ENCODE measurements around the gene ELOVL5. TPM values are rescaled to one million over a fixed set of nuclear protein-coding genes. Genes with fewer than 3 reads are reported as not detected.

The ELOVL5 gene
- total and polyA plus RNA-seq, 7 experiments from 2014 or later = 40.9 to 124 (median 66.6) TPM

- intact Hi-C loops (cut with micrococcal nuclease) = loop anchor here (1.0 to 10.0 kb wide), 10 partner anchors 7 to 1019 kb away; partner anchors contain the start of gene MCM3 (in 1 of the 2)
Observed at GRCh38 chr6:53302678-53303360, 45.9 kb downstream of the ELOVL5 start.

GRCh38 chr6:53301801-53302537 lies 46.8 kb downstream of the ELOVL5 start:
- H3K9me3 Mint-ChIP-seq = peaks cover 0 to 2% (median 0%) of the 10 kb centered on the region in 11 donors
- Histone ChIP-seq H3K27me3 (ENCODE audit: control insufficient read depth in 2 of 2, insufficient read depth in 2 of 2, low read length in 2 of 2) (no peaks in the 10 kb centered on the region), H3K27ac (ENCODE audit: low read depth, low read length) (no peak overlapping the region), H3K36me3 (ENCODE audit: control insufficient read depth in 2 of 3, insufficient read depth in 3 of 3, low read length in 3 of 3) (no peaks in the 10 kb centered on the region), H3K4me1 (ENCODE audit: control insufficient read depth in 2 of 2, insufficient read depth in 2 of 2, low read length in 2 of 2) (peaks cover 39 to 58% of the 10 kb centered on the region in 2 donors), H3K9me3 (ENCODE audit: control insufficient read depth in 2 of 3, low read length in 3 of 3) (no peaks in the 10 kb centered on the region), H3K4me3 (ENCODE audit: low read length) (no peak overlapping the region)
- H3K4me3 Mint-ChIP-seq = peak overlapping the region; percentile 14 to 74 (median 56)
- peak overlapping the region; percentile 44 to 92 (median 88) for H3K27ac Mint-ChIP-seq
- H3K4me1 Mint-ChIP-seq = peaks cover 53 to 82% (median 76%) of the 10 kb centered on the region in 7 donors
- H3K27me3 Mint-ChIP-seq = no peaks in the 10 kb centered on the region
- intact Hi-C loops (cut with micrococcal nuclease) = loop anchor here (1.0 to 10.0 kb wide), 10 partner anchors 8 to 1018 kb away; partner anchors contain the start of gene MCM3 (in 1 of the 2)
- DNase-seq (peak in 1 of 9 donors; percentile 6), ATAC-seq (peak; percentile 2)
- ChIA-PET CTCF (interaction anchor here (0.7 to 4.3 kb wide), 6 partner anchors 7 to 108 kb away, joined by 3 to 19 read pairs (median 4); no protein-coding TSS in a partner anchor), POLR2A (interaction anchor here (0.6 to 3.6 kb wide), 16 partner anchors 8 to 126 kb away, joined by 3 to 37 read pairs (median 6); partner anchors contain the start of gene ELOVL5)
- peaks cover 0 to 4% (median 1%) of the 10 kb centered on the region in 5 donors for H3K36me3 Mint-ChIP-seq

More at GRCh38 chr6:53302678-53303360, 45.9 kb downstream of the ELOVL5 start:
- Histone ChIP-seq H3K4me1 (ENCODE audit: control insufficient read depth in 2 of 2, insufficient read depth in 2 of 2, low read length in 2 of 2) (peaks cover 39 to 66% of the 10 kb centered on the region in 2 donors), H3K36me3 (ENCODE audit: control insufficient read depth in 2 of 3, insufficient read depth in 3 of 3, low read length in 3 of 3) (no peaks in the 10 kb centered on the region), H3K27me3 (ENCODE audit: control insufficient read depth in 2 of 2, insufficient read depth in 2 of 2, low read length in 2 of 2) (no peaks in the 10 kb centered on the region), H3K4me3 (ENCODE audit: low read length) (peak overlapping the region; percentile 52), H3K9me3 (ENCODE audit: control insufficient read depth in 2 of 3, low read length in 3 of 3) (no peaks in the 10 kb centered on the region), H3K27ac (ENCODE audit: low read depth, low read length) (peak overlapping the region; percentile 5)
- Mint-ChIP-seq H3K27me3 (no peaks in the 10 kb centered on the region), H3K27ac (peak overlapping the region; percentile 44 to 95 (median 88)), H3K36me3 (peaks cover 0 to 4% (median 1%) of the 10 kb centered on the region in 5 donors), H3K4me3 (peak overlapping the region; percentile 34 to 78 (median 67)), H3K9me3 (peaks cover 0 to 2% (median 0%) of the 10 kb centered on the region in 11 donors), H3K4me1 (peaks cover 50 to 83% (median 81%) of the 10 kb centered on the region in 7 donors)
- DNase-seq = peak in 7 of 9 donors; percentile 58 to 84 (median 81)
- ChIA-PET POLR2A (interaction anchor here (0.6 to 3.6 kb wide), 17 partner anchors 8 to 125 kb away, joined by 3 to 37 read pairs (median 6); partner anchors contain the start of gene ELOVL5), CTCF (interaction anchor here (0.6 to 4.3 kb wide), 9 partner anchors 8 to 651 kb away, joined by 3 to 19 read pairs (median 4); no protein-coding TSS in a partner anchor)
- peak; percentile 91 for ATAC-seq

GRCh38 chr6:53300656-53301551 lies 47.8 kb downstream of the ELOVL5 start:
- peaks cover 35 to 52% of the 10 kb centered on the region in 2 donors for H3K4me1 ChIP-seq (ENCODE audit: control insufficient read depth in 2 of 2, insufficient read depth in 2 of 2, low read length in 2 of 2)
- peaks cover 0 to 1% (median 0%) of the 10 kb centered on the region in 5 donors for H3K36me3 Mint-ChIP-seq
- CTCF ChIA-PET = interaction anchor here (0.6 to 4.3 kb wide), 3 partner anchors 9 to 882 kb away, joined by 3 to 19 read pairs (median 3); no protein-coding TSS in a partner anchor
- POLR2A ChIA-PET = interaction anchor here (0.6 to 3.6 kb wide), 10 partner anchors 10 to 127 kb away, joined by 3 to 37 read pairs (median 5); partner anchors contain the start of gene ELOVL5
- intact Hi-C loops (cut with micrococcal nuclease) = loop anchor here (5.0 to 10.0 kb wide), 2 partner anchors 184 to 351 kb away; no protein-coding TSS in a partner anchor
- H3K4me1 Mint-ChIP-seq = peaks cover 53 to 84% (median 78%) of the 10 kb centered on the region in 7 donors
- DNase-seq (no peak), ATAC-seq (peak; percentile 48)
- no peak overlapping the region for H3K4me3 ChIP-seq (ENCODE audit: low read length)
- H3K9me3 ChIP-seq (ENCODE audit: control insufficient read depth in 2 of 3, low read length in 3 of 3) = no peaks in the 10 kb centered on the region
- peaks cover 0 to 2% (median 0%) of the 10 kb centered on the region in 11 donors for H3K9me3 Mint-ChIP-seq
- no peaks in the 10 kb centered on the region for H3K27me3 Mint-ChIP-seq
- H3K4me3 Mint-ChIP-seq = peak overlapping the region; percentile 5 to 74 (median 50)
- peak overlapping the region; percentile 33 to 92 (median 68) for H3K27ac Mint-ChIP-seq
- no peaks in the 10 kb centered on the region for H3K36me3 ChIP-seq (ENCODE audit: control insufficient read depth in 2 of 3, insufficient read depth in 3 of 3, low read length in 3 of 3)
- no peak overlapping the region for H3K27ac ChIP-seq (ENCODE audit: low read depth, low read length)
- H3K27me3 ChIP-seq (ENCODE audit: control insufficient read depth in 2 of 2, insufficient read depth in 2 of 2, low read length in 2 of 2) = no peaks in the 10 kb centered on the region

GRCh38 chr6:53299331-53300005 lies 49.3 kb downstream of the ELOVL5 start:
- Histone ChIP-seq H3K4me1 (ENCODE audit: control insufficient read depth in 2 of 2, insufficient read depth in 2 of 2, low read length in 2 of 2) (peaks cover 41 to 52% of the 10 kb centered on the region in 2 donors), H3K9me3 (ENCODE audit: control insufficient read depth in 2 of 3, low read length in 3 of 3) (no peaks in the 10 kb centered on the region), H3K36me3 (ENCODE audit: control insufficient read depth in 2 of 3, insufficient read depth in 3 of 3, low read length in 3 of 3) (no peaks in the 10 kb centered on the region), H3K27me3 (ENCODE audit: control insufficient read depth in 2 of 2, insufficient read depth in 2 of 2, low read length in 2 of 2) (no peaks in the 10 kb centered on the region), H3K27ac (ENCODE audit: low read depth, low read length) (no peak overlapping the region), H3K4me3 (ENCODE audit: low read length) (no peak overlapping the region)
- H3K36me3 Mint-ChIP-seq = peaks cover 0 to 4% (median 0%) of the 10 kb centered on the region in 5 donors
- ATAC-seq (no peak), DNase-seq (no peak)
- peaks cover 0 to under 1% (median 0%) of the 10 kb centered on the region in 11 donors for H3K9me3 Mint-ChIP-seq
- H3K4me3 Mint-ChIP-seq = no peak overlapping the region
- H3K4me1 Mint-ChIP-seq = peaks cover 64 to 97% (median 92%) of the 10 kb centered on the region in 7 donors
- CTCF ChIA-PET = interaction anchor here (0.6 to 4.3 kb wide), 3 partner anchors 8 to 271 kb away, joined by 3 to 19 read pairs (median 6); no protein-coding TSS in a partner anchor
- no peaks in the 10 kb centered on the region for H3K27me3 Mint-ChIP-seq
- intact Hi-C loops (cut with micrococcal nuclease) = loop anchor here (5.0 to 10.0 kb wide), 3 partner anchors 185 to 495 kb away; partner anchors contain the start of gene LRRC1 (in 1 of the 2)
- peak overlapping the region in 1 of 9 donors; percentile 13 for H3K27ac Mint-ChIP-seq
- POLR2A ChIA-PET = interaction anchor here (0.6 to 1.8 kb wide), 4 partner anchors 9 to 60 kb away, joined by 3 to 9 read pairs (median 4); no protein-coding TSS in a partner anchor

- ChIA-PET POLR2A (interaction anchor here (1.1 kb wide), 1 partner anchor 50 kb away, joined by 3 read pairs; no protein-coding TSS in a partner anchor), CTCF (interaction anchor here (0.8 to 0.9 kb wide), 3 partner anchors 50 to 134 kb away, joined by 3 to 4 read pairs (median 3); no protein-coding TSS in a partner anchor)
- H3K4me3 ChIP-seq (ENCODE audit: low read length) = no peak overlapping the region
- Mint-ChIP-seq H3K9me3 (no peaks in the 10 kb centered on the region), H3K4me3 (no peak overlapping the region), H3K4me1 (peaks cover 54 to 95% (median 84%) of the 10 kb centered on the region in 7 donors), H3K27ac (peak overlapping the region in 1 of 9 donors; percentile 81), H3K27me3 (no peaks in the 10 kb centered on the region), H3K36me3 (peaks cover 0 to 17% (median 4%) of the 10 kb centered on the region in 5 donors)
- ATAC-seq = no peak
- no peaks in the 10 kb centered on the region for H3K27me3 ChIP-seq (ENCODE audit: control insufficient read depth in 2 of 2, insufficient read depth in 2 of 2, low read length in 2 of 2)
- intact Hi-C loops (cut with micrococcal nuclease) = loop anchor here in 1 of 2 donors (10.0 kb wide), 1 partner anchor 498 kb away; the partner anchor contains the start of gene LRRC1
- no peaks in the 10 kb centered on the region for H3K9me3 ChIP-seq (ENCODE audit: control insufficient read depth in 2 of 3, low read length in 3 of 3)
- H3K36me3 ChIP-seq (ENCODE audit: control insufficient read depth in 2 of 3, insufficient read depth in 3 of 3, low read length in 3 of 3) = no peaks in the 10 kb centered on the region
- DNase-seq = no peak
- peaks cover 25 to 43% of the 10 kb centered on the region in 2 donors for H3K4me1 ChIP-seq (ENCODE audit: control insufficient read depth in 2 of 2, insufficient read depth in 2 of 2, low read length in 2 of 2)
- H3K27ac ChIP-seq (ENCODE audit: low read depth, low read length) = no peak overlapping the region
Observed at GRCh38 chr6:53297004-53297403, 51.7 kb downstream of the ELOVL5 start.

All from naive thymus-derived CD4-positive, alpha-beta T cell (primary cell).